Prostate gland (tissue), 2 donors: ENCODE results near the gene ZFAND3.

Experiments
- CTCF ChIP-seq, 4 experiments: fragments of 200-600 bp in 2 of 4; fragments of 450-650 bp in 2 of 4; sonication (generic) in 2 of 4; IDR thresholded peaks; 1 replicate in 3 of 4; 2 replicates in 1 of 4; pipeline ENCODE4 v1.5.1; 2016 to 2019; ENCODE audit warnings: antibody characterized with exemption in 4 of 4, mild to moderate bottlenecking in 2 of 4, moderate library complexity in 2 of 4
- POLR2A ChIP-seq: fragments of 450-650 bp; IDR thresholded peaks from one replicate; pipeline ENCODE4 v1.6.1; 2016; ENCODE audit warnings: antibody characterized with exemption, mild to moderate bottlenecking
- POLR2AphosphoS5 ChIP-seq: sonication (generic); formaldehyde crosslinking; IDR thresholded peaks from one replicate; pipeline ENCODE4 v1.6.1; 2017; ENCODE audit warnings: antibody characterized with exemption

- TF ChIP-seq POLR2A (no peak), CTCF (IDR thresholded peaks at IDR 0.05) (no peak), POLR2AphosphoS5 (no peak)
These were observed 275.5 kb downstream of the ZFAND3 start for GRCh38 chr6:38095054-38095453.
